ENCODE data around the gene PHF12. TPM values are rescaled to one million over a fixed set of nuclear protein-coding genes. Genes with fewer than 3 reads are reported as not detected.

Gene PHF12
- total RNA-seq (2021; ENCODE audit: unreplicated experiment) (35.7 TPM), Bru-seq, nascent RNA (percentile 73 among the genes with signal in this experiment), BruChase-seq, experiment 1, labeled RNA remaining after a 6-hour chase (percentile 75 among the genes with signal in this experiment), BruChase-seq, experiment 2, labeled RNA remaining after a 2-hour chase (percentile 77 among the genes with signal in this experiment)
- polyA plus RNA-seq (2012) = 29.2 and 33.0 TPM in 2 replicates
- long read RNA-seq, full-length matches to known transcripts = 2 of 16 reads
- long read RNA-seq, partial matches to known transcripts = 11 of 16 reads
- long read RNA-seq, other reads (novel, unspliced or antisense) = 3 of 16 reads

GRCh38 chr17:28951428-28951990 is at the start of gene PHF12:
PHF12 (minus strand) TSS chr17:28951518; CDS start chr17:28950960, 558 bp downstream.
- peak; percentile 100 for DNase-seq (ENCODE audit: low read depth, low spot score)
- H3K79me2 ChIP-seq (ENCODE audit: insufficient read depth, low read length) = peaks cover 44% of the 10 kb centered on the region
- H3K9me3 ChIP-seq (ENCODE audit: control insufficient read depth in 1 of 2, insufficient read depth in 1 of 2, low read depth in 1 of 2, low read length in 2 of 2) = no peaks in the 10 kb centered on the region
- H2AFZ ChIP-seq (ENCODE audit: low read depth, low read length, poor library complexity, severe bottlenecking) = no peak within 1 kb of the TSS
- no peaks in the 10 kb centered on the region for H3K27me3 ChIP-seq (ENCODE audit: insufficient read depth, low read length)
- H3K4me3 ChIP-seq (replicated peaks in 1 of 2; ENCODE audit: low read depth in 1 of 2, low read length in 2 of 2) = peak within 1 kb of the TSS; percentile 81 to 92
- peak within 1 kb of the TSS; percentile 93 for H3K27ac ChIP-seq (ENCODE audit: low read depth, low read length)
- H4K20me1 ChIP-seq (ENCODE audit: insufficient read depth) = no peaks in the 10 kb centered on the region
- ChIA-PET RAD21 (ENCODE audit: low non-redundant PET in 1 of 2, low total read pairs in 2 of 2, uncharacterized antibody in 2 of 2, unreplicated experiment in 2 of 2) (interaction anchor here (0.6 to 1.5 kb wide), 3 partner anchors 189 to 225 kb away, joined by 5 to 10 read pairs (median 9); partner anchors contain the start of gene TLCD1 (in 2 of the 2)), POLR2A (interaction anchor here (0.5 to 1.6 kb wide), 13 partner anchors 10 to 398 kb away, joined by 3 to 25 read pairs (median 4); partner anchors contain the start of genes MYO18A, NEK8, RPL23A and TLCD1), CTCF (interaction anchor here (0.6 to 4.5 kb wide), 15 partner anchors 12 to 641 kb away, joined by 3 to 68 read pairs (median 3); partner anchors contain the start of genes BLTP2, MYO18A, RPL23A and TLCD1)
- TF ChIP-seq RAD21 (IDR thresholded peaks at IDR 0.05; ENCODE audit: low read depth) = no peak
- TF ChIP-seq ZFX (IDR thresholded peaks at IDR 0.05) = 0 out of 2 replicates have a peak, but pooled peaks have one; percentile 41
- TF ChIP-seq TCF7L2 (IDR thresholded peaks at IDR 0.05; ENCODE audit: borderline replicate concordance, extremely low read depth, insufficient read depth, insufficient read length) = no peak
- TF ChIP-seq POLR2AphosphoS5 (IDR thresholded peaks at IDR 0.05; ENCODE audit: low read depth, low read length) = peak; percentile 74
- TF ChIP-seq POLR2A (IDR thresholded peaks at IDR 0.05; ENCODE audit: borderline replicate concordance, extremely low read depth, insufficient read depth, insufficient read length) = peak; percentile 65
- peak; percentile 90 for TF ChIP-seq YY1 (IDR thresholded peaks at IDR 0.05; ENCODE audit: extremely low read depth, insufficient replicate concordance, low read depth, low read length)
- no peak for TF ChIP-seq JUND (IDR thresholded peaks at IDR 0.05)
- no peak for TF ChIP-seq ZBTB33 (IDR thresholded peaks at IDR 0.05; ENCODE audit: extremely low read depth, insufficient replicate concordance, low read length)
- no peak for TF ChIP-seq CBX3 (IDR thresholded peaks at IDR 0.05; ENCODE audit: low read depth)
- no peak for TF ChIP-seq EZH2 (IDR thresholded peaks at IDR 0.05)
- peaks cover 16 to 28% of the 10 kb centered on the region in 2 experiments for H3K4me1 ChIP-seq (ENCODE audit: control insufficient read depth in 1 of 2, insufficient read depth in 2 of 2, low read length in 2 of 2)
- H3K36me3 ChIP-seq (ENCODE audit: control insufficient read depth in 1 of 2, insufficient read depth in 2 of 2, low read length in 2 of 2) = peaks cover under 1% of the 10 kb centered on the region in 2 experiments; a peak in 2 of 4 replicates
- intact Hi-C loops (cut with micrococcal nuclease) = loop anchor here (1.0 kb wide), 1 partner anchor 48 kb away; the partner anchor contains the start of gene DHRS13
- H3K9me2 ChIP-seq (ENCODE audit: insufficient read depth) = no peaks in the 10 kb centered on the region
- BruUV-seq (replicated peaks) = no TSS peak
- H3K9ac ChIP-seq (ENCODE audit: low read length) = peak within 1 kb of the TSS; percentile 76
- H3K4me2 ChIP-seq (ENCODE audit: low read length) = peak within 1 kb of the TSS; percentile 90
- peak; percentile 77 for ATAC-seq
